ENCODE data around the gene ALDH8A1.

GRCh38 chr6:134908906-134909516 lies 40.9 kb downstream of the ALDH8A1 start:
- no peak for TF ChIP-seq CTCF (optimal IDR thresholded peaks at IDR 0.05 in 1 of 3, IDR thresholded peaks at IDR 0.05 in 1 of 3, conservative IDR thresholded peaks at IDR 0.05 in 1 of 3; ENCODE audit: extremely low read depth in 1 of 3, insufficient read depth in 2 of 3, low read length in 3 of 3)
- no peak for TF ChIP-seq EZH2 (IDR thresholded peaks at IDR 0.05; ENCODE audit: low read length)

Data from keratinocyte (primary cell).